GM20431 (cell line): ENCODE data around the gene HMOX1.
"Not testable (repeated sequence)": the region's sequence is repeated elsewhere in the genome, so short reads cannot be mapped to it uniquely, and the experiment has no call there.

Experiments used
- in situ Hi-C: fragments of 300-500 bp; cut with MseI, MboI; formaldehyde crosslinking; loops from one replicate; pipeline ENCODE4 v1.15.0; 2020; ENCODE audit warnings: low sequenced_read_pairs; ENCODE audit not compliant: unreplicated experiment

HMOX1 gene

DNA sequence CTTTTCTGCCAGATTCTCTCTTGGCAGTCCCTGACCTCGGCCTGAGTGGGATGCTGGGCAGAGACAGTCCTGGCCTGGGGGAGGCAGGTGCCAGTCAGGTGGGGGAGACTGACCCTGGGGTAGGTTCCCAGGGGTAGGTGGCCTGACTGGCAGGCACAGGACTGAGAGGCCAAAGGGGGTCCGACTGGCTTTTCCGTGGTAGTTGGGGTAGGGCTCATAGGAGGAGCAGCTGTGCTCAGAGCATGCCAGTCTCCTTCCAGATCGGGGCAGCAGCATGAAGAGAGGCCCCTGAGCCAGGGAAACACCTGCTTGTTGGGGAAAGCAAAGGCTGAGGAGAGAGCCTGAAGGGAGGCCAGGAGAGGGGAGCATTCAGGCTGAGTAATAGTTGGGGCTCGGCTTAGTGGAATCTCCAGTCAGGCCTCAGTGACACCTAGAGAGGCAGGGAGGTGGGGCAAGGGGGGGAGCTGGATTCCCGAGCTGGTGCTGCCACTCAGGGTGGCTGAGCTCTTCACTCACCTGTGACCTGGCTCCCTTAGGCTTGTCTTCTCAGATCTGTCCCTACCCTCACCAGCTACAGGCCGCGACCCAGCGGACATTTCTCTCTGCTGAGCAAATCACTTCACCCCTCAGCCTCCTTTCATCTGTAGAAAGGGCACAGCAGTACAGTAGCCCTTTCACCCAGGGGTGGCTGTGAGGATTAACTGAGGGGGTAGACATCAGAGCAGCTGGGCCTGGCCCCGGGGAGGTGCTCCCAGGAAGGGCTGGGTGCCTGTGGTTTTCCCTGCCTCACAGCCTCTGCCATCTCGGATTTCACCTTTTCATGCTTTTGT lies 45.3 kb downstream of the HMOX1 start:
- in situ Hi-C loops: no loop called here

- in situ Hi-C loops: no loop called here
These were observed 45.9 kb downstream of the HMOX1 start for GRCh38 chr22:35426801-35427140.

DNA sequence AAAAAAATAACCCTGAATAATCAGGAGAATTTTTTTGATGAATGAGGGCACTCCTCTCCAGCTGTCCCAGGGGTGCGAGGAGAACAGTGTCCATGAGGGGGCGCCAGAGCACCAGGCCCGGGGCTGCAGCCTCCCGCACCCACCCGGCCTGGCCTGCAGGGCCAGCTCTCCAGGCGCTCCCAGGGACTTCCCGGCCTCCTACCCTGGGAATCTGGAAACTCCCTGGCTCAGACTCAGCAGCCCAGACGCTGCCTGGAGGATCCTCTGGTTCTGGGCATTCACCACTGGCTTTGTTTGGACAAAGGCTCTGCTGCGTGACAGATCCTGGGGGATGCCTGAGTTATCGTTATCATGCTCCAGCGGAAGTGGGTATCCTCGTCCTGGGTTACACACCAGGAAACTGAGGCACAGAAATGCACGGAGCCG lies 50.0 kb downstream of the HMOX1 start:
- in situ Hi-C loops: no loop called here

GRCh38 chr22:35431483-35432227 lies 50.8 kb downstream of the HMOX1 start:
- in situ Hi-C loops: no loop called here

DNA sequence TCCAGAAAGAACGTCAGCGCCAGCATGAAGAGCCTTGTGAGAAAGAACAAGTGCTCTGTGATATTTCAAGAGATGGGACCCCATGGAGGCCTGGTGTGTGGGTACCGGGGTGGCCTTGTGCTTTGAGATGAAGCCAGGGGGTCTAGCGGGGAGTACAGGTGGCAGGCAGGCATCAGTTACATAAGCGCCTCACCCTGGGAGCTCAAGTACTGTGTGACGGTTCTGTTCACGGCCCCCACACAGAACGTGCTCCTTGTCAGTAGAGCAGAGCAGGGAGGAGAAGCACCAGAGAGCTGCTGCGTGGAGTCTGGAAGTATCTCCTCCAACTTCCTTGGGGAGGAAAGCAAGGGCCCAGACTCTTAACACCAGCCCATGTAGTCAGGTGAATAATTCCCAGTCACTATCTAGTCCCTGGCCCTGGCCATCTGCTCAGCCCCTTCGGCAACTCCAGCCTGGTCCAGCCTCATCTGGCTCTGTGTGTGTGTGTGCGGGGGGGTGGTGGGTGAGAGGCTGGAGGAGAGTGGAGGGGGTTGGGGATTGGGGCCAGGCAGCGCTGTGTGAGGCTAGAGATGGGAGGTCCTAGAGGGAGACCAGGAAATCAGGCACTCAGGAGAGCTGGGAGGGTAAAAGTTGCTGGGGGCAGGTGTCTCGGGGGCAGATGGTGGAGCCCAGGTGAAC lies 51.5 kb downstream of the HMOX1 start:
- in situ Hi-C loops: no loop called here

DNA sequence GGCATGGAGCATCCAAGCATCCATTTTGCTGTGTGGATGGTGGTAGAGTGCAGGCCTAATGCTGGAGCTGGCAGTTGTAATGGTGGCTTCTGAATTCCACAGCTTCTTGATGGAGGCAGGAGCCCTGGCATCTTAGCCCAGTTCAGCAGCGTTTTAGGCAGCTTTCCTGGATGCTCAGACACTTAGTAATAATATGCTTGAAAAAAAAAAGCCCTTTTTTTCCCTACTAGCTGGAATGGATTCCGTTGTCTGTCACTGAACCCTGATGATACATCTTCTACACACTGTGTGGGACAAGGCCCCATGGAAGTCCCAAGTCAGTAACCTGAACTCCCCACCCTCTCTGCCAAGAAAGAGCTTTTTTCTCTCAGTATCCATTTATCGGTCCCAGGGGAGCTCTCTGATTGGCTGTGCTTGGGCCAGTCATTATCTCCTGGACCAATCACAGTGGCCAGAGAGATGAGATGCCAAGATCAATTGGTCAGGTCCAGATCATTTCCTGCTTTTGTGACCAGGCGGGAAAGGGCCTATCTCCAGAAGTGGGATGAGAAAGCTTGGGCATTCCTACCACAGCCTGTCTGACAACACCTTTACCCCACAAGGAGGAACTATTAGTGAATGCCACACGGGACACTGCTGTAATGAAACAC lies 53.3 kb downstream of the HMOX1 start:
- in situ Hi-C loops: no loop called here

- in situ Hi-C loops: no loop called here
These were observed 54.4 kb downstream of the HMOX1 start for GRCh38 chr22:35435201-35435740.

- in situ Hi-C loops: no loop called here
These were observed 55.5 kb downstream of the HMOX1 start for GRCh38 chr22:35436421-35436820.

- in situ Hi-C loops: no loop called here
These were observed 56.2 kb downstream of the HMOX1 start for GRCh38 chr22:35437049-35437448.

- in situ Hi-C loops: not testable (repeated sequence)
These were observed 57.9 kb downstream of the HMOX1 start for GRCh38 chr22:35438673-35439364.

- in situ Hi-C loops: no loop called here
These were observed 58.4 kb downstream of the HMOX1 start for GRCh38 chr22:35439365-35439717.

DNA sequence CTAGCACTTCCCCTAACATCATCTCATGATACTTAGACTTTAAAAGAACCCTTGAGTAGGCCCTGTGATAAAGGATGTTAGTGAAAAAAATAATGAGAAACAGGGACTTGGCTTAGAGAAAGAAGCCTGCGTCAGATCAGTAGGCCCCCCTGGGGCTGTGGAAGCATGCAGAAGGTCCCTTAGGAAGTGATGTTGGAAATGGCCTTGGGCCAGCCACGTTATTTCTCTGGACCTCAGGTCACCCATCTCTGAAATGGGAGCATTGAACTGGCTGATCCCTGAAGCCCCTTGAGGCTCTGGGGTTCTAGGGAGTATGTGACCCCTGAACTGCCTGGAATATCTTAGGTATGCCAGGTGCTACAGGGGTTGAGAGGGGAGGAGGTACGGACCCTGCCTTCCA lies 59.2 kb downstream of the HMOX1 start:
- in situ Hi-C loops: no loop called here

- in situ Hi-C loops: no loop called here
These were observed 60.7 kb downstream of the HMOX1 start for GRCh38 chr22:35441489-35442100.

DNA sequence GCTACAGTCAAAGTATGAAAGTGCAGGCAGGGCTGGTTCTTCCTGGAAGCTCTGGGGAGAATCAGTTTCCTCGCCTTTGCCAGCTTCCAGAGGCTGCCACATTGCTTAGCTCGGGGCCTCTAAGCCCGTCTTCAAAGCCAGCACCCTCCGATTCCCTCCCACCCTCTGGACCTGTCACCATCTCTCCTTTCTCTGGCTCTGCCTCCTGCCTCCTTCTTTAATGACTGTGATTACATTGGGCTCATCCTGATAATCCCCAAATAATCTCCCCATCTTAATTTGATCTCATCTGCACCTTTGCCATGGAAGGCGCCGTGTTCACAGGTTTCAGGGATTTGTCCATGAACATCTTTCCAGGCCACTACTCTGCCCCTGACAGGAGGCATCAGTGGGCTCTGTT lies 61.6 kb downstream of the HMOX1 start:
- in situ Hi-C loops: no loop called here

DNA sequence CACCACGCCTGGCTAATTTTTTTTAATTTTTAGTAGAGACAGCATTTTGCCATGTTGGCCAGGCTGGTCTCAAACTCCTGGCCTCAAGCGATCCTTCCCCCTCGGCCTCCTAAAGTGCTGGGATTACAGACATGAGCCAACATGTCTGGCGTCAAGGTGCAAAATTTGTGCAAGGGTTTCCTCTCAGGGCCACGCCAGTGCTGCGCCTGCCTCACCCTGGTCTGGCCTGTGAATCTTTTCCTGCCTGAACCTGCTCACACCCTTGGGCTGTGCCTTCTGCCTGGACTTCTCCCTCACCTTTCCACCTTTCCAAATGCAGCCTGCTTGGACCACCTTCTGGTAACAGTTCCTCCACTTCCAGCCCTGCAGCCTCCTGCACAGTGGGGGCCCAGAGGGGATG lies 62.4 kb downstream of the HMOX1 start:
- in situ Hi-C loops: no loop called here
